GM19240 (cell line): ENCODE data around the gene SCO2.
A peak's percentile ranks its signal among the peaks of the same experiment; 100 is the strongest.

Source experiments
- DNase-seq: peaks from one replicate; pipeline ENCODE4 v3.0.0; 2011; ENCODE audit warnings: low spot score; ENCODE audit not compliant: insufficient read length

The SCO2 gene

GRCh38 chr22:50525104-50525857 is at the start of gene SCO2:
Gene SCO2, minus strand, starts transcription at chr22:50525598. Its CDS starts 1,187 bp downstream, at chr22:50524411.
- DNase-seq = peak; percentile 93

DNA sequence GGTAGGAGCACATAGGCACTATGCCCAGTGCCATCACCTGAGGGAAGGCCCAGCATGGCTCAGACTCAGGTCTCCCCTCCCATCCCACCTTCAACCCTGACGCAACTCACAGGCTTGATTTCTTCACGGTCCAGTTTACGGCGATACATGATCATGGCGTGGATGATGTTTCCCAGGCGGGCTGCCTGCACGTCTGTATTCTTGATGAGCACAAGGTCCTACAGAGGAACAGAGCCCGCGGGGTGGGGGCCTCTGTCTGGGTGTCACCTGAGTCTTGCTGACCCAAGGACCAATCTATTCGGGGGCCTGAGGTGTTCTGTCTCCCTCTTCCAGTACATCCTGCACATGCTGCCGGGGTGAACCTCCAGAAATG is 49.0 kb upstream of the SCO2 start:
- no peak for DNase-seq

DNA sequence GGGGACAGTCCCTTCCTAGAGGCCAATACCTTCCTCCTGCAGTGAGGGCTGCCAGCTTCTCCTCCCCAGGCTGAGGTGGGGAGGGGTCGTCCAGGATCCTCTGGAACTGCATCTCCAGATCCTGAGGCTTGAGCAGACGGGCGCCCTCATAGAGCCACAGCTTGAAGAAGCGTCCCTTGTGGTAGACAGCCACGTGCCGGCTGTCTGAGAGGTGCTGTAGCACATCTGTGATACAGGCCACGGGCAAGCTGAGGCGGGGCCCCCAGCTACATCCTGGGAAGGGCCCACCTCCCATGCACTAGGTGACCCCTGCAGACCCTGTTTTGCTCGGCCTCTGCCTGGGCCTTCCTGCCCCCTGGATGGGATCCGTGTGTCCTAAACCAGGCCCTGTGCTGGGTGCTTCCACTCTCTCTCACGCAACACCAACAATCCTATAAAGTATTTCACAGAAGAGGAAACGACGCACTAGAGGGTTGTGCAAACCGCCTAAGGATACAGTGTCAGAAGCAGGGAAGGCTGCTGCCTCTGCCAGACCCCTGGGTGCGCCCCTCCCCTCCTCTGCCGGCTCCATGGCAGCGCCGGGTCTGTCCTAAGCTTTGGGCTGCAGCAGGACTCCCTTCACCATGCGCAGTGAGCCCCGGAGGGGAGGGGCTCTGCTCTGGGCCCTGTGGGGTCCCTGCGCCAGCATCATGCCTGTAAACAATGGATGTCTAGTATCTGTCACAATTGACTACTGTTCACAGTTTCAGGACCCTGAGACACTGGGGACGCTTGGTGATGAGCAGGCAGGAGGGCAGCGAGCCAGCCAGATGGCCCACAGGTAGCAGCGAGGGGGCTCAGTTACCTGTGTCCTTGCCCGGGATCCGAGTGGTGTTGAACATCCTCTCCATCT is 48.3 kb upstream of the SCO2 start:
- no peak for DNase-seq

DNA sequence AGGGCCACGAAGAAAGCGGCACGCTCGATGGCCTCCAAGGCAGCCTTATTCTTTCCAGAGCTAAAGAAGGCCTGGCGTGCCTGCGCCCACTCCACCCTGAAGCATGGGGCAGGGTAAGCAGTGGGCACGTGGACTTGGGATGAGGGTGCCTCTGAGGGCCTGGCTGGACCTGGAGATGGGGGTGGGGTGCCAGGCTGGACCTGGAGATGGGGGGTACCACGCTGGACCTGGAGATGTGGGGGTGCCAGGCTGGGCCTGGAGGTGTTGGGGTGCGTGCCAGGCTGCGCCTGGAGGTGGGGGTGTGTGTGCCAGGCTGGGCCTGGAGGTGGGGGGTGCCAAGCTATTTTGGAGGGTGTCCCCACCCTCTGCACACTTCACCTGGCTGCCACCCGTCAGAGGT is 47.6 kb upstream of the SCO2 start:
- no peak for DNase-seq

GRCh38 chr22:50571264-50572175 is 46.1 kb upstream of the SCO2 start:
- DNase-seq = no peak

DNA sequence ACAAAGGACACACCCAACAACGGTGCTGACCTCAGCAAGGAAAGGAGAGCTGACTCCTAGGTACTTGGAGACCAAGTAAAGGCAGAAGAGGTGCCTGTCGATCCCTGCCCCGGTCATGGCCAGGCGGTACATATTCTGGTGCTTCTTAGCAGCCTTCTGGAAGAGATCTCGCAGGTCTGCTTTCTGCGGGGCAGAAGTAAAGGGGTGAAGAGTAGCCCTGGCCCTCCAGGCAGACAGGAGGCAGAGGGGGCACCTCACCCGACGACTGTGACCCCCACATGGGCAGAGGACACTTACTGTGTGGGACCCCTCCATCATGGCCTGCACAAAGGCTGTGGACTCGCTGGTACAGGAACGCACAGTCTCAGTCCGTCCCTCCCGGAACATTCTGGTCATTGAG is 45.5 kb upstream of the SCO2 start:
- no peak for DNase-seq

- no peak for DNase-seq
These were observed 44.6 kb upstream of the SCO2 start for GRCh38 chr22:50569896-50570535.

GRCh38 chr22:50569041-50569459 is 43.7 kb upstream of the SCO2 start:
- no peak for DNase-seq

GRCh38 chr22:50568626-50569025 is 43.2 kb upstream of the SCO2 start:
- no peak for DNase-seq

DNA sequence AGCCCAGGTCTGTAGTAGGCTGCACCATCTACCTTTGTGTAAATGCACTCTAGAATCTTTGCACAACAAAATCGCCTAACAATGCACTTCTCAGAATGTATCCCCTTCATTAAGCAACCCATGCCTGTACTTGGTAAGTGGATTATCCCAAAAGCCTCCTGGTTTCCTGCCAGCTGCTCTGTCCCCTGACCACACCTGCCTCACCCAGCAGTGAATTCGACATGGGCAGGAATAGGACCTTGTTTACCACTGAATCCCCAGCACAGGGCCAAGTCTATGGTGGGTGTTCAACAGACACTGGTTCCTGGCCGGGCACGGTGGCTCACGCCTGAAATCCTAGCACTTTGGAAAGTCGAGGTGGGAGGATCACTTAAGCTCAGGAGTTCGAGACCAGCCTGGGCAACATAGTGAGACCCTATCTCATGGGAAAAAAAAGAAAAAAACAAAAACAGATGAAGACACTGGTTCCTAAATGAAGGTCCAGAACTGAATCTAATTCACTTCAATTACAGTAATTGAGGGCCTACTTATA is 42.4 kb upstream of the SCO2 start:
- DNase-seq = no peak

DNA sequence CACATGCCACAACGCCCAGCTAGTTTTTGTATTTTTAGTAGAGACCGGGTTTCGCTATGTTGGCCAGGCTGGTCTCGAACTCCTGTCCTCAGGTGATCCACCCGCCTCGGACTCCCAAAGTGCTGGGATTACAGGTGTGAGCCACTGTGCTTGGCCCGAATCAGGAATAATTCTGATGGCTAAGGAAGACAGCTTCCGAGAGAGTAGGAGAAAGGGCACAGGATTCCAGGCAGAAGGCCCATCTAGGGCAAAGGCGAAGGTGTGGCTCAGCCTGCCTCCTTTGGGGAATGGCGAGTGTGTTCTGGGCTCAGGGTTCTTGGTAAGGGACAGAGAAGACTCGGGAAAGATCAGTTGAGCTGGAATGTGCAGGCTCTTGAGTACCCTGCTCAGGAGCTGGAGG is 38.9 kb upstream of the SCO2 start:
- DNase-seq = no peak

- no peak for DNase-seq
These were observed 38.2 kb upstream of the SCO2 start for GRCh38 chr22:50563413-50564160.

- DNase-seq = peak; percentile 95
These were observed 37.4 kb upstream of the SCO2 start, which contains the start of gene SYCE3 for GRCh38 chr22:50562523-50563412. Gene SYCE3, minus strand, starts transcription at chr22:50562919. Its CDS starts 6,514 bp downstream, at chr22:50556405.

- no peak for DNase-seq
These were observed 36.3 kb upstream of the SCO2 start for GRCh38 chr22:50561401-50562358.

GRCh38 chr22:50560034-50560433 is 34.6 kb upstream of the SCO2 start:
- no peak for DNase-seq

DNA sequence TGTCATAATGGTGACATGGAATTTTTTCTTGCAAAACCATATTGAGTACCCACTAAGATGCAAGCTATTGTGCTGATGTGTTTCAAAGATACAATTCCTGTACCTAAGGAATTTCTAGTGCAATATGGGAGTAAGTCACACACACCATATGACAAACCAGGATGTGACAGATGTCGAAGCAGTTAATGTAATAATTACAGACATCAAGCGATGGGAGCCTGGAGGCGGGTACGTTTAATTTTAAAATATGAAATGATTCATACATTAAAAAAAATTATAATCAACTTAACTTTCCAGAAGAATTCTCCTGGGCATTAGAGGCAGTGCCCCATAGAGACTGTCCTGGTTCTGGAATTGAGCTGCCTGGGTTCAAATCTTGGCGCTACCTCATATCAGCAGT is 31.3 kb upstream of the SCO2 start:
- no peak for DNase-seq

- DNase-seq = no peak
These were observed 27.9 kb upstream of the SCO2 start for GRCh38 chr22:50553310-50553709.
